Fibroblast of gingiva (primary cell): ENCODE measurements around the gene LSM12.
"Not testable (repeated sequence)": the region's sequence is repeated elsewhere in the genome, so short reads cannot be mapped to it uniquely, and the experiment has no call there.

Experiments used
- DNase-seq: peaks from one replicate; pipeline ENCODE4 v3.0.0-alpha.2; 2011; ENCODE audit warnings: low read depth

LSM12 gene

DNA sequence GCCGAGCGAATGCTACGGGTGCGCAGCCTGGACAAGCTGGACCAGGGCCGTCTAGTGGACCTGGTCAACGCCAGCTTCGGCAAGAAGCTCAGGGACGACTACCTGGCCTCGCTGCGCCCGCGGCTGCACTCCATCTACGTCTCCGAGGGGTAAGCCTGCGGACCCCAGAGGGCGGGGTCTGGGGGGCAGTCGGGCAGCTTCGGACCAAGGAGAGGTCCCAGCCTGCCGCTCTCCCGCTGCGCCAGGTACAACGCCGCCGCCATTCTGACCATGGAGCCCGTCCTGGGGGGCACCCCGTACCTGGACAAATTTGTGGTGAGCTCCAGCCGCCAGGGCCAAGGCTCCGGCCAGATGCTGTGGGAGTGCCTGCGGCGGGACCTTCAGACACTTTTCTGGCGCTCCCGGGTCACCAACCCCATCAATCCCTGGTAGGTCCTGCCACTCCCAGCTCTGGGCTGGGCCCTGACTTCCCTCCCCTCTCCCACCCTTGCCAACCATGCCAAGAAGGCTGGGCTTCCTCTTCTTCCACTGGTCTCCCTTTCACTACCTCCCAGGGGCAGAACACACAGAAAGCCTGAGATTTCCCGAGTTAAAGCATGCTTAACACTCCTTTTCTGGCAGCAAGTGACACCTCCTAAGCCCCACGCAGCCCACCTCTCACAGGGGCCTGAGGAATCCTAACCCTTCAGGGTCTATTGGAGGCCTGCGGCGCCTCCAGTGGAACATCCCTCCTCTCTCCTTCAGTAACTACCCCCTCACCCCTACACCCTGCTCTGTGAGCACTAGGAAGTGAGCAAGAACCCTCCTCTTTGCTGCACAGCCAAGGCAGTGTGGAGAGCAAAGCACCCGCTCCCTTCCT is 58.9 kb downstream of the LSM12 start:
- DNase-seq = peak; percentile 63

DNA sequence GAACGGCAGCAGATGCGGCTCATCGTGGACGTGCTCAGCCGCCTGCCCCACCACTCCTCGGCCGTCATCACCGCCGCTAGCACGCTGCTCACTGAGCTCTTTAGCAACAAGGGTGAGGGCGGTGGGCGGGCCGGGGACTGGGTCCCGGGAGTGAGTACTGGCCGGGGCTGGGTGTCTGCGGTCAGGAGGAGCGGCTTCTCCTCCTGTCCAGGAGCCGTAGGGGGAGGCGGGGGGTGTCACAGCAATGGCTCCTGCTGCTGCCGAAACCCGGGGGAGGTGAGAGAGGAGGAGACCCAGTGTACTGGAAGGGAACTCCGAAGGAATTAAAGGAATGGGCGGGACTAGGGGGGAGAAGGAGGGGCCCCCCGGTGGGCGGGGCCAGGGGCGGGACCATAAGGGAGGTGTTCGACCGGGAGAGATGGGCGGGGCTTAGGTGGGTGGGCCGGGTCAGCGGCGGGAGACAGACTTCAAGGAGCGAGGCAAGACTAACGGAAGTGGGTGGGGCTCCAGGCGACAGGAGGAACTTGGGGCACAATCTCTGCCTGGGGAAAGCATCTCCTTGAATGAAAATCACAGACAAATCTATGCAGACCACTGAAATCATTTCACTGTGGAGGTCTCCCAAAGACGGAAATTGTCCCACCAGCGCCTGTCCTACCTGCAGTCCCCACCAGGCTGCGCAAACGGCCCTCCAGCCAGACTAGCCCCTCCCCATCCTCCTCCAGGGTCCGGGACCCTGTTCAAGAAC is 59.7 kb downstream of the LSM12 start:
- DNase-seq = peak; percentile 98

DNA sequence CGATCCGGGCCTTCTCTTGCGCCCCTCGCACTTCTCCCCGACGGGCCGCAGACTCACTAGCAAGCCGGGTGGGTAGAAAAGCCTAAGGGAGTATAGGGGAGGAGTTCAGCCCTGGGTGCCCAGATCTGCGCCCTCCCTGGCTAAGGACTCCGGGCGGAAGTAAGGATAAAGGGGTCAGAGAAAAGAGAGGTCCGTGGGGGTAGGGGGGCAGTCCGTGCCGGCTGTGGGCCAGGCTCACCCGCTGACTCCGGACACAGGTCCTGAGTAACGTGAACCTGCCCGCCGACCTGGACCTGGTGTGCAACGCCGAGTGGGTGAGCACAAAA is 60.2 kb downstream of the LSM12 start:
- DNase-seq = no peak

DNA sequence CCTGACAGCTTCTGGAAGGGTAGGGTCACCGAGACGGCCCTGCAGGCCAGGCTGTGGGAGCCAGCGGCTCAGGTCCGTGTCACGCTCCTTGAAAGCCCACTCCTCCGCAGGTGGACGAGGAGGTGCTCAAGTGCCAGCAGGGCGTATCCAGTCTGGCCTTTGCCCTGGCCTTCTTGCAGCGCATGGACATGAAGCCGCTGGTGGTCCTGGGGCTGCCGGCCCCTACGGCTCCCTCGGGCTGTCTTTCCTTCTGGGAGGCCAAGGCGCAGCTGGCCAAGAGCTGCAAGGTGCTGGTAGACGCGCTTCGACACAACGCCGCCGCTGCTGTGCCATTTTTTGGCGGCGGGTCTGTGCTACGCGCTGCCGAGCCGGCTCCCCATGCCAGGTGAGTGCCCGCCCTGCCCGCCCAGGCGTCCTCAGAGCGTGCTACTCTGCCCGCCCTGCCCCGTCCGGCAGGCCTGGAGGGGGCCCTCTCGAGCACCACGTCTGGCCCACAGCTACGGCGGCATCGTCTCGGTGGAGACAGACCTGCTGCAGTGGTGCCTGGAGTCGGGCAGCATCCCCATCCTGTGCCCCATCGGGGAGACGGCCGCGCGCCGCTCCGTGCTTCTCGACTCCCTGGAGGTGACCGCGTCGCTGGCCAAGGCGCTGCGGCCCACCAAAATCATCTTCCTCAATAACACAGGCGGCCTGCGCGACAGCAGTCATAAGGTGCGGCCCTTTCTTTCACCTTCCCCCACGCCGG is 60.8 kb downstream of the LSM12 start:
- DNase-seq = peak; percentile 29

DNA sequence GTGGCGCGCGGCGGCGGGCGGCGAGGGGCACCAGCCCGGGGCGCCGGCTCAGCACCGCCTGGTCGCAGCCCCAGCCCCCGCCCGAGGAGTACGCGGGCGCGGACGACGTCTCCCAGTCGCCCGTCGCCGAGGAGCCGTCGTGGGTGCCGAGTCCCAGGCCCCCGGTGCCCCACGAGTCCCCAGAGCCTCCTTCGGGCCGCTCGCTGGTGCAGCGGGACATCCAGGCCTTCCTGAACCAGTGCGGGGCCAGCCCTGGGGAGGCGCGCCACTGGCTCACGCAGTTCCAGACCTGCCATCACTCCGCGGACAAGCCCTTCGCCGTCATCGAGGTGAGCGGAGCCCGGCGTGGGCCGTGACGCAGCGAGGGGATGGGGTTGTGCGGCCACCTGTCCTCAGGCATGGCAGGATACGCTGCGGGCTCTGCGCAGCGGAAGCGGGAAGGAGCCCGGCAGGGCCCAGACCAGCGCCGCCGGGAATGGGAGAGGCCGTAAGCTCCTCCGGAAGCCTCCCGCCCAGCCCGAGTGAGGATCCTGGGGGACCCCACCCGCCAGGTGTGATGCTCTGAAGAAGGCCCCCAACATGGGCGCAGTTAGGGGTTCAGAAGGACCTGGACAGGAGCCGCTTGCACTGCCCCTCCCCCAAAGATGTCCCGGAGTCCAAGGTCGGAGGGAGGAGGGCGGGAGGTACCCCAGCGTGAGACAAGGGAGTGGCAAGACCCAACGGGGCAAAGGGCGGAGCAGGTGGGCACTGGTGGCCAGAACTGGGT is 61.5 kb downstream of the LSM12 start:
- DNase-seq = no peak

DNA sequence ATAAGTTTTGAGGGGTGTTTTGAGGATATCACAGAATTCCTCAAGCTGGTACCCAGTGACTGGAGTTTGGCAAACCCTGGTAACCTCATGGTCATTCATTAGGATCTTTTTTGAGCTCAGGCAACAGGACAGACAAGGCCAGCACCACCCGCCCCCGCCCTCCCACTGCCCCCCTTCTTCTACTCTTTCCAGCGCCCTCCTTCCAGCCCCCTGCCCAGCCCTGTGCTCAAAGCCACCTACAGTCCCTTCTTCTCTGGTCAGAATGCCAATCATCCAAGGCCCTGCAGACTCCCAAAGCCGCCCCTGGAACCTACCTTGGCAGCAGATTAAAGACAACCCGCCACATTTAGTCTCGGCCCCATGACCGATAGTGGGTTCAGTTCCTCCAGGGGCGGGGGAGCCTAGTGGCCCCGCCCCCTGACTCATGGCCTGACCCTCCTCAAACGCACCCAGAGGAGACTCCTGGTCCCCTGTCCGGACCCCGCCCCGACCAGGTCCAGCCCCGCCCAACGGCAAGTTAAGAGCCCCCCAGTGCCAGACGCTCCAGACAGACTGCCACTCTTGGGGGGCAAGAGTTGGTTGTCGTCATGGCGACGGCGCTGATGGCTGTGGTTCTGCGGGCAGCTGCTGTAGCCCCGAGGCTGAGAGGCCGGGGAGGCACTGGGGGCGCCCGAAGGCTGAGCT is 62.3 kb downstream of the LSM12 start, which contains the start of gene NAGS:
NAGS (plus strand) TSS at position 546 of the 684 bp plus-strand sequence; CDS start at position 588, 42 bp downstream.
- DNase-seq = no peak

DNA sequence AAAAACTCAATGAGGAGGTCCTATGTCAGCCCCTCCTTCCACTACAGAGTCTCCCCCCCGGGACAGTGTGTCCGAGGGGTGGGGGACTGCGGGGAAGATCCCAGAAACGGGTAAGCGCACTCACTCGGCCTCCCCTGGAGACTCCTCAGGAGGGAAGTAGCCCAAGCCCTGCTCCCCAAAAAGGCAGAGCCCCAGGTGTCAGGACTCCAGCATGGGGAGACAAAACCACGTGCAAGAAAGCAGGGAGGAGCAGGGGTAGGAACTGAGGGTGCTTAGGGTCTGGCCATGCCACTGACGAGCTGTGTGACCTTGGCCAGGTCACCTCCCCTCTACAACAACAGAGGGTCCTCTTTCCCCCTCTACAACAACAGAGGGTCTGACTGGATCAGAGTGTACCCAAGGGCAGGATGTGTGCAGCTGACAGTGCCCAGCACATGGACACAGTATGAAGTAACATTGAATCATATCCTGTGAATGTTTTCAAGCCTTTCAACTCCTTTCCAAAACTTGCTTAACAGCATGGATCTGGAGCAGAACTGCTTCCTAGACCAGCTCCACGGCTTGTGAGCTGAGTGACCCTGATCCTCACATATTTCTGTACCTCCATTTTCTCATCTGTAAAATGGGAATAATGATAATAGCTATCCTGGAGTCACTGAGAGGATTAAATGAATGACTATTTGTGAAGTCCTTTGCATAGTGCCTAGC is 64.2 kb downstream of the LSM12 start:
- DNase-seq = peak; percentile 90

DNA sequence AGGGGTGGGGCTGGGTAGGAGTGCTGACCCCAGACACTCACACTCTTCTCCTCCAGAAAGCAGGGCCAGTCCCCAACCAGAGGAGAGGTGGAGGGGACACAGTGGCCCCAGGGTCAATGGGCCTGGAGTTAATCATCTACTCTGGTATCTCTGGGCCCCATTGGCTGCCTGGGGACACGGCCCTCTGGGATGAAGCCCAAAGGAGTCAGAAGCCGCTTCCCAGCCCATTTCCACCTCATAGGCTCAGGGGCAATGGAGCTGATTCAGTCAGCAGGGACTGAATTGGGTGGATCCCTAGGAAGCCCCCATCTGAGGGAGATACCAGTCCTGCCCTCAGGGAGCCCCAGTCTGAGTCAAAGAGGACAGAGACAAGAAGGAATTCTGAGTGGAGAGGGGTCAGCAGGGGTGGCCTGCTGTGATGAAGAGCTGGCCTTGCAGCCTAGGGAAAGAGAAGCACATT is 65.0 kb downstream of the LSM12 start:
- DNase-seq = no peak

DNA sequence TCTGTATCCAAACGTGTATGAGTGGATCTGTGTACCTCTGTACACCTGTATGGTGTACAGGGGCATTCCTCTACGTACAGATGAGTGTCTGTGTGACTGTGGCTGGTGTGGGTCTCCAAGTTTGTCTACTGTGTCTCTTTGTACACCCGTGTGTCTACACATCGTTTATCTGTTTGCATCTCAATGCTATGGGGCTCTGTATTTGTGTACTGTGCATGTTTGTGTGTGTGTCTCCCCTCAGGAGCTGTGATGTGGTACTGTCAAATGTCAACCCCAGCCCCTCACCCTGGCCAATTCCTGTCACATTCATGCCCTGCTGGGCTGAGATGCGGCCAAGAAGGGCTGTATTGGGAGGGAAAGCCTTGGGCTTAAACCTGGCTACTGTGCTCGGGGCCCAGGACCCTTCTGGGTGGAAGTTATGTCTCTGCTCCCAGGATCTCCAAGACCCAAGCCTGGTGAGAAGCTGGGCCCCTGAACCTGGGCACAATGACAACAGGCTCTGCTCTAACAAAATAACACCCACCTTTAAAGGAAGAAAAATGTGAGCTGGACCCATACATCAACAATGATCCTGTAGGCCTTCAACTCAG is 65.5 kb downstream of the LSM12 start:
- DNase-seq = no peak

DNA sequence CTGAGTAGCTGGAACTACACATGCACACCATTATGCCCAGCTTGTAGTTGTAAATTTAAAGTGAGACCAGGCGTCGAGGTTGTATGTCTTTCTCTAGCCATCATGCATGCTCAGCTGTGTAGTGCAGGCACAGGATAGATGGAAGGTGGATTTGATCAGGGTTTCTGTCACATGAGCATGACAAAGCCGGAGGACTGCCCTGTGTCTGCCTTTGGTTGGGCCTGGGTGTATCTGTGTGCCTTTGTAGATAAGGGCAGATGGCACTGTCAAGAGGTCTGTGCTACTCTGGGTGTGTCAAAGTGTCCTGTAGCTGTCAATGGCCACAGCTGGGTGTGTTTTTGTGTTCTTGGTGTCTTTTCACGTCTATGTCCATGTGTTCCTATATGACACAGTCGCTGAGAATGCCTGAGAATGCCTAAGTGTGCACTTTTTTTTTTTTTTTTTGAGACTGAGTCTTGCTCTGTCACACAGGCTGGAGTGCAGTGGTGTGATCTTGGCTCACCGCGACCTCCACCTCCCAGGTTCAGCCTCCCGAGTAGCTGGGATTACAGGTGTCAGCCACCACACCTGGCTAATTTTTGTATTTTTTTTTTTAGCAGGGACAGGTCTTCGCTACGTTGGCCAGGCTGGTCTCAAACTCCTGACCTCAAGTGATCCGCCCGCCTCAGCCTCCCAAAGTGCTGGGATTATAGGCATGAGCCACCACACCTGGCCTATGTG is 66.2 kb downstream of the LSM12 start:
- no peak for DNase-seq

DNA sequence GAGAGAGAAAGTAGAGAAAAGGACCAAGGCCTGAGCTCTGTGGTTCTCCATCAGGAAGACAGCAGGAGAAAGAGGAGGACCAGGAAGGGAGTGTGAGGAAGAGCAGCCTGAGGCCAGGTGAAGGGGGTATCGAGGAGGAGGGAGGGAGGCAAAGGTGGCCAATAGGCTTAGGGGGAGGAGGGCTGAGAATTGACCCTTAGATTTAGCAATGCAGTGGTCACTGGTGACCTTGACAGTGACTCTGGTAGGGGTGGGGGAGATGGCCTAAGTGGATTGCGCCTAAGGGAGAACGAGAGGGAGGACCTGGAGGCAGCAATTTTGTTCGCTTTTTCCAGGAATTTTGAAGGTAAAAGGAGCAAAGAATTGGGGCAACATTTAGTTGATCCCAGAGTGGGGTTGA is 67.4 kb downstream of the LSM12 start:
- no peak for DNase-seq

DNA sequence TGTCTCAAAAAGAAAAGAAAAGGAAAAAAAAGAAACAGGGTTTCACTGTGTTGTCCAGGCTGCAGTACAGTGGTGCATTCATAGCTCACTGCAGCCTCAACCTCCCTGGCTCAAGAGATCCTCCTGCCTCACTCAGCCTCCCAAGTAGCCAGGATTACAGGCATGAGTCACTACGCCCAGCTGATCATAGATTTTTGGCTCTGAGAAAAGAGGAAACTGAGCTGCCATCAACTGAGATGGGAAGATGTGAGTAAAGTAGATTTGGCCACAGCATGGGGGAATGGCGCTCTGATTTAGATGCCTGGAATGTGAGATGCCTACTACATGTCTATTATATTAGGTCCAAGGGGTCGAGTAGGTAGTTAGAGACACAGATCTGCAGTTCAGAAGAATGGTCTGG is 67.9 kb downstream of the LSM12 start:
- peak; percentile 40 for DNase-seq

DNA sequence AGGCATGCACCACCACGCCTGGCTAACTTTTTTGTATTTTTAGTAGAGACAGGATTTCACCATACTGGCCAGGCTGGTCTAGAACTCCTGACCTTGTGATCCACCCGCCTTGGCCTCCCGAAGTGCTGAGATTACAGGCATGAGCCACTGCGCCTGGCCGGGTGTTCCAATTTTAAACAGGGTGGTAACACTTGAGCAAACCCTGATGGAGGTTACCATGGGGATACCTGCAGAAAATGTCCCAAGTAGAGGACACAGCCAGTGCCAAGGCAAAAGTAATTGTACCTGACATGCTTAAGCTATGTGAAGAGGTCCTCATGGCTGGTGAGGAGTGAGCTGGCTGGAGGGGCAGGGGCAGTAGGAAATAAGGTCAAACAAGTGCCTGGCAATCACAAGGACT is 69.3 kb downstream of the LSM12 start:
- not testable (repeated sequence) for DNase-seq

DNA sequence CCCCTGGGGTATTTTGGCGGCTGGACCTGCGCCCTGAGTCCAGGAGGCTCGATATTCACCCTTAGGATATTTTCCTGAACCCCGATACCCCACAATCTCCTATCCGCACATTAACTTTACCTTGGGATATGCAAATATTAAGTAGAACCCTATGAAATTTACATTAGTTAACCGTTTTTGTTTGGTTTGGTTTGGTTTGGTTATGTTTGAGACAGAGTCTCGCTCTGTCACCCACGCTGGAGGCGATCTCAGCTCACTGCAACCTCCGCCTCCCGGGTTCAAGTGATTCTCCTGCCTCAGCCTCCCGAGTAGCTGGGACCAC is 71.4 kb downstream of the LSM12 start:
- no peak for DNase-seq

DNA sequence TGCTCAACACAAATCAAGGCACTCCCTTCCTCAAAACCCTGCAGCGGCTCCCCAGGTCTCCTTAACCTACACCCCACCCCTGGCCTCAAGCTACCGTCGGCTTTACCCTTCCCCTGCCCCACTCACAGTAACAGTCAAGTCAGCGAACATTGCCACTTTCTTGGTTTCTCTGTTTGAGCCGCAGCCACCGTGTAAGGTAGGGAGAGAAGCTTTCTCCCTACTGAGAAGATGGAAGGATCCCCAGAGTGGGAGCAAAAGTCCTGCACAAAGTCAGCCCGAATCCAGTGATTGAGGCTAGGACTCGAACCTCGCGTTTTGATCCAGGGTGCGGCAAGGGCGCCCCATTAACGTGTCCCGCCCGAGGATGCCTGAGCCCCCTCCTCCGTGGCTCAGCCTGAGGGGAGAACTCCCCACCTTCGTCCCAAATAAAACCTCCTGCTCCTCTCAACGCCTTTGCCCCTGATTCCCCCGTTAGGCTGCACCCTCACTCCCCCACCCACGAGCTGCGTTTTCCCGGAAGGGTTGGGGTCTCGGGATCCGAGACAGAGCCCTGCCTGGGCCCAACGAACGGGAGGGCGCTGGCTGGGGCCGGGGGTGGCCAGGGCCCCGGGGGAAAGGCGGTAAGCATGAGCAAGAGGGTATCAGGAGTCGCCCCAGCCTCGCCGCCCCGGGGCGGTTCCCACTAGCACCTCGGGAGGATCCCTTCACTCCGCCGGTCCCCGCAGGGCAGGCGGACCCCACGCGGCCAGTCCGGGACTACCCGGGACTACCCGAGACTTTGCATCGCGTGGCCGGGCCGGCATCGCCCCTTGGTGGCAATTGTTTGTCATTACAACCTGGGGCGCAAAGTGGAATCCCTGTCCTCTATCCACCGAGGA is 72.0 kb downstream of the LSM12 start:
- peak; percentile 54 for DNase-seq

DNA sequence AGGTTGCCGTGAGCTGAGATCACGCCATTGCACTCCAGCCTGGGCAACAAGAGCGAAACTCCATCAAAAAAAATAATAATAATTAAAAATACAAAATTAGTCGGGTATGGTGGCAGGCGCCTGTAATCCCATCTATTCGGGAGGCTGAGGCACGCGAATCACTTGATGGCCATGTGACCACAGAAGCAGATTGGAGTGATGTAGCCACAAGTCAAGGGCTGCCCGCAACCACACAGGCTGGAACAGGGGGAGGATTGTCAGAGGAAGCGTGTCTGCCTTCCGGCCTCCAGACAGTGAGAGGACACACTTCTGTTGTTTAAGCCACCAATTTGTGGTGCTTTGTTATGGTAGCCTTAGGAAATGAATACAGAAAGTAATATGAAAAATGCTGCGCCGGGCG is 73.8 kb downstream of the LSM12 start:
- no peak for DNase-seq

DNA sequence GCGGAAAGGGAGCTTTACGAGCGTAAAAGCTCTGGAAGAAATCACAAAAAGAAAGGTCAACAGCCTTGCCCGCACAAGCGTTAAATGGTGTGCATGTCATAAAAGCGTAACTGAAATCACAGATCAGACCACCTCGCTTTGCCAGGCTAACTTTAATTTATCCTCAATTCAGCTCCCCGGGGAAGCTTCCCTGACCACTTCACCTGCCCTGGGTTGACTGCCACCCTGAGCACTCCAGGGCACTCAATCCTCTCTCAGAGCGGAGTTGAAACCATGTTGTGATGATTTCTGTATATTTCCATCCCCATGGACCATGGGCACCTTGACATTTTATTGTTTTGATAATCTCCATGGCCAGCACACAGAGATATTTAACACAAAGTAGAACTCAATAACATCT is 78.2 kb downstream of the LSM12 start:
- no peak for DNase-seq

DNA sequence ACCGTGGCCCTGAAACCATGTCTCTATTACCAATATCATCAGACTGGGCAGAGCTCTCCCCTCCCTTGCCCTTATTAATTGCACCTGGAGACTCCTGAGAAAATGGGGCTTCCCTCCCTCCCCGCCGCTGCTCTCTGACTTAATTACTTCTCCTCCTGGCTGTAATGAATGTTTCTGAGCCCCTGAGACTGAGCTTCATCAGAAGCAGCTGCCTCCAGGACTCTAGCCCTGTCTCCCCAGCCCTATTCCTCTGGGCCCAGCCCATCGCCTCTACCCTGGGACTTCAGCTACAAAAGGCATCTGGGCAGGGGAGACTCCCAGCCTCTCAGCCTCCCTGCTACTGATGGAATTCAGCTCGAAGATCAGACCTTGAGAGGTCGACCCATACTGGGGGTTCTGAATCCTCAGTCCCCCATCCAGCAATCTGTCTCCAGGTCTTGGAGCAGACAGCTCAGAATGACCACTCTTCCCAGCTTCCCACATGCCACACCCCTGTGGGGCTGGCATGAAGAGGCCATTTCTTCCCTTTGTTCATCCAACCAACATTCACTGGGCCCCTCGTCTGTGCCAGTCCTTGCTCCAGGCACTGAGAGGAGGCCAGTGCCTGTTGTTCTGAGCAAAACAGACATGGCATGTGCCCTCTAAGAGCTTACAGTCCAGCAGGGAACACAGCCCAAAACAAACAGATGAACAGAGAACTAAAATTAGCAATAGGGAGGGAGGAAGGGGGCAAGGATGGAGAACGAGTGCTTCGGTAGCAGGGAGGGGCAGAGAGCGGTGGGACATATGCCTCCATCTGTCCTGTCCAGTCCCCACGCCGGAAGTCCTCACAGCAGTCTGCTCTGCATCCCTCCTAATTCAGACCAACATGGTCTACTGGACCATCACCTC is 79.1 kb downstream of the LSM12 start:
- no peak for DNase-seq
